GM10847 (cell line): ENCODE data around the gene SH3BP5.

Source experiments
- POLR2A ChIP-seq: IDR thresholded peaks from 2 replicates; pipeline ENCODE4 v1.6.1; 2011; ENCODE audit not compliant: insufficient read length; ENCODE audit errors: extremely low read depth

The SH3BP5 gene

GRCh38 chr3:15315003-15315402 is 17.4 kb downstream of the SH3BP5 start:
- TF ChIP-seq POLR2A, result no peak

- no peak for TF ChIP-seq POLR2A
Observed at GRCh38 chr3:15314276-15314675, 18.1 kb downstream of the SH3BP5 start.

GRCh38 chr3:15313461-15313860 is 18.9 kb downstream of the SH3BP5 start:
- no peak for TF ChIP-seq POLR2A

DNA sequence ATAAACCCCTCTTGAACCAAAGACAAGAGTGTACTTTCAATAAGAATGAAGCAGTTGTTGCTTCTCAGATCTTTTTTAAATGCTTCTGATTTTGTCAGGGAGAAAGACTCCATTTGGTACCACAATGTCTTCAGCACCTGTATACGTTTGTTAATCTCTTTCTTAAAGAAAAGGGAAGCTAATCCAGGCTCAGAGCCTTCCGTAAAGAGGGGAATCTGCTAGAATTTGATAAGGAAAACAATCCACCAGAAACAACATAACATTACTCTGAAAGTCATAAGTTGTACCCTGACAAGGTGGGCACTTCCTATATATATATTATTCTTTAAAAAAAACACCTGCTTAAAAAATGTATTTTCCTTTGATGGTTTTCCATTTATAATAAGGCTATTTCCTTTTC is 19.8 kb downstream of the SH3BP5 start:
- no peak for TF ChIP-seq POLR2A

DNA sequence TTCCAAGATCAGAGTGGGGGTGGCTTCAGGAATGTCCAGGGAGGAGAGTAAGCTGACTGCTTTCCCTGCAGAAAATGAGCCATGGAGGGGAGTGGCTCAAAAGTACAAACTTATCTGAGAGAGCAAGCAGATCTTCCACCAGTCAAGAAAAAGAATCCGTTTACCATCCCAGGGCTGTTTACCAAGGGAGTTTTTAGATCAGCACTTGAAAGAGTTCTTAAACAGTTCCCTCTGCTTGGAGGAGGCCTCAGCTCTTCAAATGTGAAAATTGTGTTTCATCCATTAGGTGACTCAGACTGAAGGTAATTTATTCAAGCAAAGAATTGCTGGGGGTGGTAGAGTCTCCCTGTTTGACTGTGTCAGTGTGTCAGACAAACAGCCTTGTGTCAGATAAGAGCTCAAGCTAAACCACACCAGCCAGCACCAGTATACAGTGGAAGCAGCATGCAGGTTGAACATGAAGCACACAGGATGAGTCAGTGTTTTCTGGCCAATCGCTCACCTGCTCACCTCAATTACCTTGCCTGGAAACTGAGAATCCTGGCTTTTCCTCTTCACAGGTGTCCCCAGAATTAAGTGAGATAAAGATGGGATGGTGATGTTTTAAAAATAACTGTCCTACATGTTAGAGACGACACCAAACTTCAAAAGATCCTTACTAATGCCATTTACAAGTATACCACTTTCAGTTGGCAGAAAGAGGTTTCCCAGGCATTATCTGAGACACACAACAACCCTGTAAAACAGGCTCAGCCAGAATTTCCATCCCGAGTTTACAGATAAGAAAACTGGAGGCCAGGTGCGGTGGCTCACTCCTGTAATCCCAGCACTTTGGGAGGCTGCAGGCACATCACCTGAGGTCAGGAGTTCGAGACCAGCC is 21.7 kb downstream of the SH3BP5 start:
- no peak for TF ChIP-seq POLR2A

DNA sequence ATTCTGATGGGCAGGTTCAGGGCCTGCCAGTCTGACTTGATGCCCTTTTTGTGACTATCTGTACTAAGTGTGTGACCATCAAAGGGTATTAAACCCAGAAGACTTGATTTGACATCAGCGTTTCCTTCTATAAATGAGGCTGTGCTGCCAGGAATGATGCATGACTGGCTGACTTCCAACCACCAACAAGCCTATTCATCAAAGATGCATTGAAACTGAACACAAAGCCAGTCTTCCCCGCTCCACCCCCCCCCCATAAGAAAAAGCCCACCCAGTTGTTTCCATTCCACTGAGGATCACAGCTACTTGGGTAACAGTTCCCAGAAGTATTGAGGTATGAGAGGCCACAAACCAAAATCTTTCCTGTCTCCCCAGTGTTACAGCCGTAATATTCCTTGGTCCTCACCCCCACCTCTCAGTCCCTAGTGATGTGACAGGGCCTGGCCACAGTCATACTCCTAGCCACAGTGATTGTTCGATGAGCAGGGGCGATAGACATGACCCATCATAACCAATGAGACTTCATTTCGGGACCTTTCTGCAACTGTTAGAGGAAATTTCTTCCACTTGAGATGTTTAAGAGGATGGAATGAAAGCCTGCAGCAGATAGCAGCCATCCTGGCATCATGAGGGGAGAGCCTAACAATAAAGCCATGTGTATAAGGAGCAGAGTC is 22.6 kb downstream of the SH3BP5 start:
- no peak for TF ChIP-seq POLR2A

GRCh38 chr3:15307580-15307979 is 24.8 kb downstream of the SH3BP5 start:
- TF ChIP-seq POLR2A, result no peak

DNA sequence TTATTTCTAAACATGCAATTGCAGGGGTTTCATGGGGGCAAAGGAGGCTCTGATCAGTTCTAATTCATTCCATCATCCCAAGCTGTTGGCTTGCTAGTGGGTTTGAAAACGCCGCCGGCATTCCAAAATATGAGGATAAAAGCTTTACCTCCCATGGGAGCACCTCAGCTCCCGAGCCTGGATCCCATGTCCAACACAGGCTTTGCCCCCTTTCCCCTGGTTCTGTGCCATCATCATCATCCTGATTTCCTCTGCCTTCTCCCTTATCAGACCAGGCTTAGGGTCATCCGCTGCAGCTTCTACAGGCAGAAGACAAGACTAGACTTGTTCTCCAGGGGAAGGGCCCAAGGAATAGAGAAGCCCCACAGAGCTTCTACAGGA is 25.4 kb downstream of the SH3BP5 start:
- TF ChIP-seq POLR2A, result no peak

DNA sequence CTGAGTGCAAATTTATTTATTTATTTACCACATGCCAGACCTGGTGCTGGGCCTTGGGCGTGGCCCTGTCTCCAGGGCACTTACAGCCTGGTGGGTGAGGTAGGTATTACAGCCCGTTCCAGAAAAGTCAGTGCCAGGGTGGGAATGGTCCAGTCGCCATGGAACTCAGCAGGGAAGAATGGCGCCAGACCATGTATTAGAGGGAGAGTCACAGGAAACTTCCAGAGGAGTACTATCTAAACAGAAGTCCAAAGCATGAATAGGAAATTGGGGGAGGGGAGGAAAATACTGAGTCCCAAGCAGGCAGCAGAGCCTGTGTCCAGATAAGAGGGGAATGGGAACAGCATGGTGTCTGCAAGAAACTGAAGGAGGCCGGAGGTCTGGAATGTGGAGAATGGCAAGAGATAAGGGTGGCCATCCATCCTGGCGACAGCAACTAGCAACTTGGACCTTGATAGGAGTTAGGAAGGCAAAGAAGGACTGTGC is 27.0 kb downstream of the SH3BP5 start:
- TF ChIP-seq POLR2A, result no peak

GRCh38 chr3:15303728-15304127 is 28.7 kb downstream of the SH3BP5 start:
- TF ChIP-seq POLR2A, result no peak

- TF ChIP-seq POLR2A, result no peak
Observed at GRCh38 chr3:15303216-15303615, 29.2 kb downstream of the SH3BP5 start.

DNA sequence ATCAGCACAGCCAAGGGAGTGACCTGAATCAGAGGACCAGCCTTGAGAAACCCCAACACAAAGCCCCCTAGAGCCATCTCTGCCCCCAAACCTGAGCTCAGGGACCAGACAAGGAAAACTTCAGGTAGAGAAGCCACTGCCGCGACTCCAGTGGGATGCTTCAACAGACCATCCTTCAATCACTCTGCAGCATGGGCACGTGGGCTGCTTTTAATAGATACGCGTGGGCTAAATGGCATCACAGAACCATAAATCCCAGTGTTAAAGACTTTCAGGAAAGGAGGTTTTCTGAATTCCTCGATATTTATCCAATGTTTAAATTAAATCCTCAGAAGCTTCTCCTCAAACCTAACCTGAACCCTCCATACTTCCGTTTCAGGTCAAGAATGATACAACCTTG is 30.6 kb downstream of the SH3BP5 start:
- TF ChIP-seq POLR2A, result no peak

DNA sequence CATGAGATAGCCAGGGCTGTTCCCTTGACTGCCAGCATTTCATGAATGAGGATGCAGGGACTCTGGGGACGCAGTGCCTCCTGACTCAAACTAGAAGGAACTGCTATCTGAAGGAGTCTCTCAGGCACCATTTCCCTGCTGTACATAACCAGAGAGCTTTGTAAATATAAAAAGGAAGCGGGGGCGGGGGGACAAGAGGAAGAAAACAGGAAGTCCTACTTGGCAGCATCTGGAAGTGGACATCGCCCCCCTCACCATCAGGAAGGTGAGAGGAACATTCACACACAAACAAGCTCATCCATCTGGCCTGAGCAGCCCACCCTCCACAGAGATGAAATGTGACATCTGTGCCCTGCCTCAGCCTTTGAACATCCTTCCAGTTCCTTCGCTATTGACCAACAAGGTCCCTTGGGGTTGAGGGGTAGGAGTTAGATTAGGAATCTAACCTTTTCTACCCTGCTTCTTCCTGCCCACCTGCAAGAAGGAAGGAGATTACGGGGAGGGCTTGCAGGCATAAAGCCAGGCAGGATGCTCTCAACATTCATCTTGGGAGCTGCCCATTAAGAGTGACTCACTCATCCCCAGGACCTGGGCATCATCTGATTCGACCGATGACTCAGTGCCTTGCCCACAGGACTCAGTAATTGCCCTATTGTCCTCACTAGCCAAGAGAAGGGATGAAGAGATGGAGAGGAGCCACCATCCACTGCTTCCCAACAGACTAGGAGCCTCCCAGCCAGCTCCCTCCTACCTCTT is 31.9 kb downstream of the SH3BP5 start:
- no peak for TF ChIP-seq POLR2A

GRCh38 chr3:15299036-15299435 is 33.4 kb downstream of the SH3BP5 start:
- no peak for TF ChIP-seq POLR2A

- TF ChIP-seq POLR2A, result no peak
Observed at GRCh38 chr3:15298504-15298903, 33.9 kb downstream of the SH3BP5 start.
